Liver (tissue), 9 donors: ENCODE measurements around the gene NFIX. TPM values are rescaled to one million over a fixed set of nuclear protein-coding genes. Genes with fewer than 3 reads are reported as not detected.

ENCODE experiments used
- DNase-seq: peaks from one replicate; pipeline ENCODE4 v3.0.0-alpha.2; 2017; ENCODE audit warnings: low spot score
- H3K27ac ChIP-seq, 2 donors: one replicate each; pipeline ENCODE4 v1.7.0; 2013; ENCODE audit warnings: inconsistent platforms in 2 of 2, low read length in 2 of 2, control low read depth in 1 of 2, low read depth in 1 of 2, mild to moderate bottlenecking in 1 of 2
- H3K27me3 ChIP-seq, 4 donors: one replicate each; pipeline versions ENCODE4 v1.6.1 to v1.7.0; 2013; ENCODE audit warnings: low read length in 3 of 4, inconsistent platforms in 1 of 4, mild to moderate bottlenecking in 1 of 4, moderate library complexity in 1 of 4; ENCODE audit not compliant: control insufficient read depth in 4 of 4, insufficient read depth in 4 of 4
- H3K36me3 ChIP-seq, 4 donors: one replicate each; pipeline versions ENCODE4 v1.6.1 to v1.7.0; 2013; ENCODE audit warnings: low read length in 3 of 4, mild to moderate bottlenecking in 3 of 4, low read depth in 1 of 4, moderate library complexity in 1 of 4; ENCODE audit not compliant: control insufficient read depth in 4 of 4, insufficient read depth in 3 of 4
- H3K4me1 ChIP-seq, 4 donors: one replicate each; pipeline versions ENCODE4 v1.6.1 to v1.7.0; 2013; ENCODE audit warnings: low read length in 3 of 4, mild to moderate bottlenecking in 3 of 4, moderate library complexity in 1 of 4; ENCODE audit not compliant: control insufficient read depth in 4 of 4, insufficient read depth in 4 of 4
- H3K4me3 ChIP-seq, 3 donors: one replicate each; pipeline versions ENCODE4 v1.6.1 to v1.7.0; 2013; ENCODE audit warnings: low read length in 3 of 3, control low read depth in 1 of 3, low read depth in 1 of 3, mild to moderate bottlenecking in 1 of 3
- H3K9ac ChIP-seq, 2 donors: one replicate each; pipeline ENCODE4 v1.7.0; 2013; ENCODE audit warnings: low read length in 2 of 2, mild to moderate bottlenecking in 2 of 2, moderate library complexity in 2 of 2, control low read depth in 1 of 2, low read depth in 1 of 2
- H3K9me3 ChIP-seq, 4 donors: one replicate each; pipeline versions ENCODE4 v1.6.1 to v1.7.0; 2013; ENCODE audit warnings: low read length in 3 of 4; ENCODE audit not compliant: control insufficient read depth in 4 of 4
- EGR1 ChIP-seq, 2 donors: IDR thresholded peaks; 2 replicates each; pipeline ENCODE4 v1.6.1; 2016 to 2018; ENCODE audit warnings: antibody characterized with exemption in 2 of 2, low read depth in 2 of 2
- FOXA1 ChIP-seq: IDR thresholded peaks from 2 replicates; pipeline ENCODE4 v1.6.1; 2016; ENCODE audit warnings: antibody characterized with exemption
- FOXA2 ChIP-seq: IDR thresholded peaks from 2 replicates; pipeline ENCODE4 v1.6.1; 2016; ENCODE audit warnings: antibody characterized with exemption
- GABPA ChIP-seq, 2 donors: IDR thresholded peaks in 1 of 2; conservative IDR thresholded peaks in 1 of 2; 2 replicates each; pipeline ENCODE4 v1.6.1; 2016; ENCODE audit warnings: antibody characterized with exemption in 2 of 2, mild to moderate bottlenecking in 1 of 2, moderate library complexity in 1 of 2
- HNF4A ChIP-seq, 2 donors: conservative IDR thresholded peaks; 2 replicates each; pipeline ENCODE4 v1.6.1; 2016; ENCODE audit warnings: antibody characterized with exemption in 2 of 2, mild to moderate bottlenecking in 2 of 2
- HNF4G ChIP-seq: IDR thresholded peaks from 2 replicates; pipeline ENCODE4 v1.6.1; 2016; ENCODE audit warnings: antibody characterized with exemption
- JUND ChIP-seq, 2 donors: IDR thresholded peaks; 2 replicates each; pipeline ENCODE4 v1.6.1; 2016; ENCODE audit warnings: antibody characterized with exemption in 2 of 2
- NR2F2 ChIP-seq: IDR thresholded peaks from 2 replicates; pipeline ENCODE4 v1.6.1; 2016; ENCODE audit warnings: antibody characterized with exemption
- RAD21 ChIP-seq, 2 donors: IDR thresholded peaks; 2 replicates each; pipeline ENCODE4 v1.6.1; 2016; ENCODE audit warnings: antibody characterized with exemption in 2 of 2, mild to moderate bottlenecking in 2 of 2
- RXRA ChIP-seq, 2 donors: IDR thresholded peaks; 2 replicates each; pipeline ENCODE4 v1.6.1; 2017 to 2018; ENCODE audit warnings: antibody characterized with exemption in 2 of 2, mild to moderate bottlenecking in 1 of 2
- SP1 ChIP-seq: IDR thresholded peaks from 2 replicates; pipeline ENCODE4 v1.6.1; 2018; ENCODE audit warnings: antibody characterized with exemption, mild to moderate bottlenecking
- TAF1 ChIP-seq: conservative IDR thresholded peaks from 2 replicates; pipeline ENCODE4 v1.6.1; 2016; ENCODE audit warnings: antibody characterized with exemption, mild to moderate bottlenecking
- YY1 ChIP-seq: IDR thresholded peaks from 2 replicates; pipeline ENCODE4 v1.6.1; 2016; ENCODE audit warnings: antibody characterized with exemption, mild to moderate bottlenecking
- WGBS: extraction: QIAGEN DNeasy Blood & Tissue Kit; methylation state at CpG from one replicate; pipeline ENCODE4 v1.1.7; 2013; 5-methylcytosine and 5-hydroxymethylcytosine counted together
- polyA plus RNA-seq, 2 donors: library from polyadenylated mRNA; stranded (reverse) in 1 of 2; unstranded in 1 of 2; fragments of 200-250 nt in 1 of 2; fragments of >200 nt in 1 of 2; fragmentation: Nextera tagmentation in 1 of 2; extraction: Ambion mirVana in 1 of 2; gene quantifications; one replicate each; pipeline versions ENCODE4 v1.2.1 to v1.2.3, GENCODE V29; 2013 to 2015
- total RNA-seq, 2 donors: library from RNA; depleted of rRNA; stranded (reverse); fragments of >200 nt; gene quantifications; one replicate each; pipeline ENCODE4 v1.2.3, GENCODE V29; 2014
- TF ChIP-seq, protein P1 (sequence below): fragments of 150-350 bp; IDR thresholded peaks from 2 replicates; pipeline ENCODE4 v1.5.1; 2017; ENCODE audit warnings: improper control_type of control experiment, low read depth, low read length; ENCODE audit not compliant: missing input control
- TF ChIP-seq, protein P2 (sequence below): IDR thresholded peaks from 2 replicates; pipeline ENCODE4 v1.6.1; 2016; ENCODE audit warnings: antibody characterized with exemption
- TF ChIP-seq, protein P3 (sequence below): IDR thresholded peaks from 2 replicates; pipeline ENCODE4 v1.6.1; 2016; ENCODE audit warnings: antibody characterized with exemption, mild to moderate bottlenecking
- TF ChIP-seq, protein P4 (sequence below): IDR thresholded peaks from 2 replicates; pipeline ENCODE4 v1.6.1; 2016; ENCODE audit warnings: antibody characterized with exemption
- donor health status: healthy.
- donor health status: healthy.
- donor health status: healthy.
- donor health status: healthy.
- donor health status: healthy.

NFIX gene
- total and polyA plus RNA-seq, 4 donors: 3.3 to 18.4 (median 12.6) TPM

DNA sequence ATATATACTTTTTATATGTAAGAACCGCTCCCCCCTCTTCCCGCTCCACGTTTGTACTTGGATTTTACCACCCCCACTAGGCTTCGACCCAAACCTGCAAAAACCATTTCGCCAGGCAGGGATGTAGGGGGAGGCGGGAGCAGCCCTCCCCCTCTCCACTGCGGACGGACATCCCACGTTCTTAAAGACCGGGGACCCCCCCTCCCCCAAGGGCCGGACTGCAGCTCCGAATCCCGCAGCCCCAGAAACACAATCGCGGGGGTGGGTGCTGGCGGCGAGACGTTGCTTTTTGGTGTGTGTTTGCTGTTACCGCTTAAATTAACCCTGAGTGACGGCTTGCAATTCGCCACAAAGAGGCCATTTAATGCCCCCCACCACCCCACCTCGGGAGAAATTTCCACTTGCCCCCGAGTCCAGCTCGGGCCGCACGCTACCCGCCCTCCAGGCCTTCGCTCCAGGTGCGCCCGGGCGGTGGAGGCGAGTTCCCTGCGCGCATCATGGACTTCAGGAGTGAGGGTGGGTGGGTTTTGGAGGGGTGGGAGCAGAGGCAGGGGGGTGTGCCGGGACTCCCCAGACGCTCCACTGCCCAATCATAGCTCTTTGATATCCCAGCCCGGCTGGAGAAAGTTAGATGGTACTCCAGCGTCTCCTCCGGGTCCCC is 15.8 kb downstream of the NFIX start:
- H3K4me3 ChIP-seq: no peak overlapping the region
- 73% methylated on average over 39 of the region's 39 CpGs for WGBS

DNA sequence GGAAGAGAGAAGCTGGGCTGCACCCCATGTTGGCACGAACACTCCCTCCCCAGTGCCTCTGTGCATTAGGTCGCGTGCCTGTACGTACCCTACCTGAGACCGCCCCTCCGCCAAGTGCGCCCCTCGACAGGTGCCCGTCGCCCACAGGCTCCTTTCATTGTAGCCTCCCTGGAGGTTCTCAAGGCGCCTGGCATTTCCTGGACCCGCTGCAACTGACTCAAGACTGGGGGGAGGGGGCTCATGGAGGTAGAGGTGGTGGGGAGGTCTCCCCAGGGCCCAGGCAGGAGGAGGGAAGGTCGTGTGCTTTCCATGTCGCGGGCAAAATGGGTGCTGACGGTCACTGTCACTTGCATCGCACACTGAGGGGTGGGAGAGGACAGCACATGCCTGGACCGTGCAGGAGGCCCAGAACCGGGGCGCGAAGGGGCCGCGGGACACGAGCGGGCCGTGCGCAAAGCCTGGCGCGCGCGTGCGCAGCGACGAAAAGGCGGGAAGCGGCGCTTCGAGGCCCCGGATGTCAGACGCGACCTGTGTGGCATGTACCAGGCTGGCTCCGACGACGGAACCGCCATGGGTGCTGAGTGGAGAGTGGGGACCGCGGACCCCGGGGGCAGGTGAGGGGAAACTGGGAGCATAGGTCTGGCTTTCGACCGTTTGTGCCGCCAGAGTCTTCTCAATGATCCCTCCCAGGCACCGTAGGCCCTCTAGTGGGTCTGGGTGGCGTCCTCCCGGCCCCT is 16.5 kb downstream of the NFIX start:
- Histone ChIP-seq H3K9me3 (no peaks in the 10 kb centered on the region), H3K4me1 (peaks cover 34 to 65% (median 44%) of the 10 kb centered on the region in 4 donors), H3K27me3 (no peaks in the 10 kb centered on the region), H3K27ac (no peak overlapping the region), H3K36me3 (no peaks in the 10 kb centered on the region), H3K4me3 (no peak overlapping the region), H3K9ac (no peak overlapping the region)
- DNase-seq: no peak
- TF ChIP-seq NR2F2 (no peak), FOXA2 (no peak), GABPA (IDR thresholded peaks at IDR 0.05 in 1 of 2, conservative IDR thresholded peaks at IDR 0.05 in 1 of 2) (no peak)
- 67% methylated on average over 54 of the region's 54 CpGs for WGBS

More for the DNA sequence above, 15.8 kb downstream of the NFIX start:
- Histone ChIP-seq H3K27me3 (no peaks in the 10 kb centered on the region), H3K4me1 (peaks cover 38 to 72% (median 48%) of the 10 kb centered on the region in 4 donors), H3K27ac (no peak overlapping the region), H3K9me3 (no peaks in the 10 kb centered on the region), H3K36me3 (no peaks in the 10 kb centered on the region), H3K9ac (no peak overlapping the region)
- no peak for DNase-seq
- no peak for TF ChIP-seq FOXA2
- TF ChIP-seq, protein P1, sequence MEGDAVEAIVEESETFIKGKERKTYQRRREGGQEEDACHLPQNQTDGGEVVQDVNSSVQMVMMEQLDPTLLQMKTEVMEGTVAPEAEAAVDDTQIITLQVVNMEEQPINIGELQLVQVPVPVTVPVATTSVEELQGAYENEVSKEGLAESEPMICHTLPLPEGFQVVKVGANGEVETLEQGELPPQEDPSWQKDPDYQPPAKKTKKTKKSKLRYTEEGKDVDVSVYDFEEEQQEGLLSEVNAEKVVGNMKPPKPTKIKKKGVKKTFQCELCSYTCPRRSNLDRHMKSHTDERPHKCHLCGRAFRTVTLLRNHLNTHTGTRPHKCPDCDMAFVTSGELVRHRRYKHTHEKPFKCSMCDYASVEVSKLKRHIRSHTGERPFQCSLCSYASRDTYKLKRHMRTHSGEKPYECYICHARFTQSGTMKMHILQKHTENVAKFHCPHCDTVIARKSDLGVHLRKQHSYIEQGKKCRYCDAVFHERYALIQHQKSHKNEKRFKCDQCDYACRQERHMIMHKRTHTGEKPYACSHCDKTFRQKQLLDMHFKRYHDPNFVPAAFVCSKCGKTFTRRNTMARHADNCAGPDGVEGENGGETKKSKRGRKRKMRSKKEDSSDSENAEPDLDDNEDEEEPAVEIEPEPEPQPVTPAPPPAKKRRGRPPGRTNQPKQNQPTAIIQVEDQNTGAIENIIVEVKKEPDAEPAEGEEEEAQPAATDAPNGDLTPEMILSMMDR: no peak
- no peak for TF ChIP-seq JUND (IDR thresholded peaks at IDR 0.05)
- no peak for TF ChIP-seq FOXA1
- TF ChIP-seq, protein P2, sequence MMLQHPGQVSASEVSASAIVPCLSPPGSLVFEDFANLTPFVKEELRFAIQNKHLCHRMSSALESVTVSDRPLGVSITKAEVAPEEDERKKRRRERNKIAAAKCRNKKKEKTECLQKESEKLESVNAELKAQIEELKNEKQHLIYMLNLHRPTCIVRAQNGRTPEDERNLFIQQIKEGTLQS: no peak
- TF ChIP-seq EGR1 (IDR thresholded peaks at IDR 0.05; ENCODE audit: low read depth in 2 of 2): no peak
- TF ChIP-seq RAD21 (IDR thresholded peaks at IDR 0.05): no peak
- no peak for TF ChIP-seq HNF4A (conservative IDR thresholded peaks at IDR 0.05)
- TF ChIP-seq HNF4G: no peak
- TF ChIP-seq RXRA (IDR thresholded peaks at IDR 0.05): no peak

DNA sequence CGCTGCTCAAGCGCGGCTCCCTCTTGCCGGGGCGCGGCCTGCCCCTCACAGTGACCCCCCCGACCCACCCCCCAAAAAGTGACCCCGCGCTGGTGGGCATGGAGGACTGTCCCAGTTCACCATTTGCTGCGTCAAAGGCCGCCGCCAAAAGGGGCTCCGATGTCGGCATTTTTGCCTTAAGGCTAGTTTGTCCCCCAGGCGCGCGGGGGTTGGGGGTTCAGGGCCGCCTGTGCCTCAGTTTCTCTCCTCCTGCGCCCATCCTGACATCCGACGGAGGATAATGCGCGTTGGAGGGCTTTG is 17.1 kb downstream of the NFIX start:
- 56% methylated on average over 23 of the region's 23 CpGs for WGBS
- no peak overlapping the region for H3K27ac ChIP-seq
- no peaks in the 10 kb centered on the region for H3K36me3 ChIP-seq
- no peak overlapping the region for H3K9ac ChIP-seq
- H3K9me3 ChIP-seq: no peaks in the 10 kb centered on the region
- no peaks in the 10 kb centered on the region for H3K27me3 ChIP-seq
- H3K4me3 ChIP-seq: no peak overlapping the region
- H3K4me1 ChIP-seq: peaks cover 29 to 60% (median 40%) of the 10 kb centered on the region in 4 donors
- no peak for DNase-seq
- TF ChIP-seq HNF4A (conservative IDR thresholded peaks at IDR 0.05) (no peak), RXRA (IDR thresholded peaks at IDR 0.05) (no peak), RAD21 (IDR thresholded peaks at IDR 0.05) (no peak), GABPA (IDR thresholded peaks at IDR 0.05 in 1 of 2, conservative IDR thresholded peaks at IDR 0.05 in 1 of 2) (no peak), HNF4G (no peak), YY1 (no peak), TAF1 (no peak), SP1 (no peak), JUND (IDR thresholded peaks at IDR 0.05) (no peak)
- TF ChIP-seq, protein P3, sequence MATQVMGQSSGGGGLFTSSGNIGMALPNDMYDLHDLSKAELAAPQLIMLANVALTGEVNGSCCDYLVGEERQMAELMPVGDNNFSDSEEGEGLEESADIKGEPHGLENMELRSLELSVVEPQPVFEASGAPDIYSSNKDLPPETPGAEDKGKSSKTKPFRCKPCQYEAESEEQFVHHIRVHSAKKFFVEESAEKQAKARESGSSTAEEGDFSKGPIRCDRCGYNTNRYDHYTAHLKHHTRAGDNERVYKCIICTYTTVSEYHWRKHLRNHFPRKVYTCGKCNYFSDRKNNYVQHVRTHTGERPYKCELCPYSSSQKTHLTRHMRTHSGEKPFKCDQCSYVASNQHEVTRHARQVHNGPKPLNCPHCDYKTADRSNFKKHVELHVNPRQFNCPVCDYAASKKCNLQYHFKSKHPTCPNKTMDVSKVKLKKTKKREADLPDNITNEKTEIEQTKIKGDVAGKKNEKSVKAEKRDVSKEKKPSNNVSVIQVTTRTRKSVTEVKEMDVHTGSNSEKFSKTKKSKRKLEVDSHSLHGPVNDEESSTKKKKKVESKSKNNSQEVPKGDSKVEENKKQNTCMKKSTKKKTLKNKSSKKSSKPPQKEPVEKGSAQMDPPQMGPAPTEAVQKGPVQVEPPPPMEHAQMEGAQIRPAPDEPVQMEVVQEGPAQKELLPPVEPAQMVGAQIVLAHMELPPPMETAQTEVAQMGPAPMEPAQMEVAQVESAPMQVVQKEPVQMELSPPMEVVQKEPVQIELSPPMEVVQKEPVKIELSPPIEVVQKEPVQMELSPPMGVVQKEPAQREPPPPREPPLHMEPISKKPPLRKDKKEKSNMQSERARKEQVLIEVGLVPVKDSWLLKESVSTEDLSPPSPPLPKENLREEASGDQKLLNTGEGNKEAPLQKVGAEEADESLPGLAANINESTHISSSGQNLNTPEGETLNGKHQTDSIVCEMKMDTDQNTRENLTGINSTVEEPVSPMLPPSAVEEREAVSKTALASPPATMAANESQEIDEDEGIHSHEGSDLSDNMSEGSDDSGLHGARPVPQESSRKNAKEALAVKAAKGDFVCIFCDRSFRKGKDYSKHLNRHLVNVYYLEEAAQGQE: no peak
- TF ChIP-seq, protein P1: no peak
- TF ChIP-seq, protein P4, sequence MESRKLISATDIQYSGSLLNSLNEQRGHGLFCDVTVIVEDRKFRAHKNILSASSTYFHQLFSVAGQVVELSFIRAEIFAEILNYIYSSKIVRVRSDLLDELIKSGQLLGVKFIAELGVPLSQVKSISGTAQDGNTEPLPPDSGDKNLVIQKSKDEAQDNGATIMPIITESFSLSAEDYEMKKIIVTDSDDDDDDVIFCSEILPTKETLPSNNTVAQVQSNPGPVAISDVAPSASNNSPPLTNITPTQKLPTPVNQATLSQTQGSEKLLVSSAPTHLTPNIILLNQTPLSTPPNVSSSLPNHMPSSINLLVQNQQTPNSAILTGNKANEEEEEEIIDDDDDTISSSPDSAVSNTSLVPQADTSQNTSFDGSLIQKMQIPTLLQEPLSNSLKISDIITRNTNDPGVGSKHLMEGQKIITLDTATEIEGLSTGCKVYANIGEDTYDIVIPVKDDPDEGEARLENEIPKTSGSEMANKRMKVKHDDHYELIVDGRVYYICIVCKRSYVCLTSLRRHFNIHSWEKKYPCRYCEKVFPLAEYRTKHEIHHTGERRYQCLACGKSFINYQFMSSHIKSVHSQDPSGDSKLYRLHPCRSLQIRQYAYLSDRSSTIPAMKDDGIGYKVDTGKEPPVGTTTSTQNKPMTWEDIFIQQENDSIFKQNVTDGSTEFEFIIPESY: no peak
